Activated naive CD4-positive, alpha-beta T cell treated with anti-CD3 and anti-CD28 coated beads for 36 hours (primary cell): ENCODE results near the gene PALLD. TPM values are rescaled to one million over a fixed set of nuclear protein-coding genes. Genes with fewer than 3 reads are reported as not detected.

Experiments
- CTCF ChIA-PET: fragments of 350-600 bp; sonication (Branson Sonifier 250); formaldehyde crosslinking; loops from one replicate; lab custom pipeline; 2021; ENCODE audit warnings: antibody characterized with exemption; lab: Charles Lee
- DNase-seq: peaks from one replicate; pipeline ENCODE4 v3.0.0-alpha.2; 2020
- H3K27ac Mint-ChIP-seq: one replicate; pipeline ENCODE4 v1.8.0; 2021; ENCODE audit warnings: mild to moderate bottlenecking, mixed read lengths
- H3K27me3 Mint-ChIP-seq: one replicate; pipeline ENCODE4 v1.8.0; 2021; ENCODE audit warnings: low read depth, mixed read lengths
- H3K36me3 Mint-ChIP-seq: one replicate; pipeline ENCODE4 v1.8.0; 2021; ENCODE audit warnings: low read depth, mixed read lengths
- H3K4me1 Mint-ChIP-seq: one replicate; pipeline ENCODE4 v1.8.0; 2021; ENCODE audit warnings: low read depth, mixed read lengths
- H3K4me3 Mint-ChIP-seq: one replicate; pipeline ENCODE4 v1.8.0; 2021; ENCODE audit warnings: mild to moderate bottlenecking, moderate library complexity, mixed read lengths
- H3K9me3 Mint-ChIP-seq: one replicate; pipeline ENCODE4 v1.8.0; 2021; ENCODE audit warnings: mixed read lengths
- intact Hi-C: fragments of 100-400 bp; cut with micrococcal nuclease; formaldehyde crosslinking; loops from one replicate; pipeline ENCODE4 v1.15.1; 2023
- total RNA-seq, 2 experiments: library from RNA; stranded (reverse); gene quantifications; one replicate each; pipeline ENCODE4 v1.2.3, GENCODE V29; 2021

Gene PALLD
- total RNA-seq, 2 experiments from 2014 or later, result 7.3 to 7.8 TPM

- no peaks in the 10 kb centered on the region for H3K9me3 Mint-ChIP-seq
- peaks cover 6% of the 10 kb centered on the region for H3K4me1 Mint-ChIP-seq
- CTCF ChIA-PET, result no interaction called here
- H3K27ac Mint-ChIP-seq, result no peak overlapping the region
- H3K27me3 Mint-ChIP-seq, result peaks cover 56% of the 10 kb centered on the region
- DNase-seq, result no peak
- intact Hi-C loops, result no loop called here
- H3K4me3 Mint-ChIP-seq, result no peak overlapping the region
- peaks cover 2% of the 10 kb centered on the region for H3K36me3 Mint-ChIP-seq
Observed at GRCh38 chr4:168880072-168880675, 383.3 kb downstream of the PALLD start.

- Mint-ChIP-seq H3K4me3 (no peak overlapping the region), H3K4me1 (peaks cover 6% of the 10 kb centered on the region), H3K27ac (no peak overlapping the region), H3K36me3 (peaks cover 2% of the 10 kb centered on the region), H3K27me3 (peaks cover 48% of the 10 kb centered on the region), H3K9me3 (no peaks in the 10 kb centered on the region)
- CTCF ChIA-PET, result no interaction called here
- DNase-seq, result no peak
- intact Hi-C loops, result no loop called here
Observed at GRCh38 chr4:168880811-168881595, 384.2 kb downstream of the PALLD start.

DNA sequence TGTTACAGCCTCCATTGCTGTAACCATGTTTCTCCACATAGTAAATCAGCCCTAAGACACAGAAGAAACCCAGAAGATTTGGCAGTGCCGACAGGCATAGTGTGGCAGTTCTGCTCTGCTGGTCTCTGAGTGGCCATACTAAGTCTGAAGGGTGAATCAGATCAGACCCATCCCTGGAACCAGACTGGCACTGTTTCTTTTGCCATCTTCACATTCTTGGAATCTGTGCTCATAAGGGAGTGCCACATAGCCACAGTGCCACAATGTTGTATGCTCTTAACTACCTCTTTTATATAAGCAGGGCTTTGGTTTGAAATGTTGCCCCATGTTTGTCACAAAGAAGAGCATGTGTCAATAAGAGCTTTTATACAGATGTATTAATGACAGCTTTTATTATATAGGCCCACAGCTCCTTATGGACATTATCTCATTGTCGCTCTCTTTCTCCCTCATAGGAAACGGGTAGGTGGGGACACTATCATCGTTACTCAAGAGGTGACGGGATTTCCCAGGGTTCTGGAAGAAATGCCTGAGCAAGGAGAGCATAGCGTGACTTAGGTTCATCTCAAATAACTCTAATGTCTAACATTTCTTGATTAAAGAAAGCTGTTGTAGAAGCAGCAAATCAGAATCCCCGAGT, 385.0 kb downstream of the PALLD start:
- H3K27ac Mint-ChIP-seq, result no peak overlapping the region
- no peak overlapping the region for H3K4me3 Mint-ChIP-seq
- H3K36me3 Mint-ChIP-seq, result peaks cover 2% of the 10 kb centered on the region
- H3K27me3 Mint-ChIP-seq, result peaks cover 40% of the 10 kb centered on the region
- peaks cover 6% of the 10 kb centered on the region for H3K4me1 Mint-ChIP-seq
- intact Hi-C loops, result no loop called here
- DNase-seq, result no peak
- H3K9me3 Mint-ChIP-seq, result no peaks in the 10 kb centered on the region
- CTCF ChIA-PET, result no interaction called here

DNA sequence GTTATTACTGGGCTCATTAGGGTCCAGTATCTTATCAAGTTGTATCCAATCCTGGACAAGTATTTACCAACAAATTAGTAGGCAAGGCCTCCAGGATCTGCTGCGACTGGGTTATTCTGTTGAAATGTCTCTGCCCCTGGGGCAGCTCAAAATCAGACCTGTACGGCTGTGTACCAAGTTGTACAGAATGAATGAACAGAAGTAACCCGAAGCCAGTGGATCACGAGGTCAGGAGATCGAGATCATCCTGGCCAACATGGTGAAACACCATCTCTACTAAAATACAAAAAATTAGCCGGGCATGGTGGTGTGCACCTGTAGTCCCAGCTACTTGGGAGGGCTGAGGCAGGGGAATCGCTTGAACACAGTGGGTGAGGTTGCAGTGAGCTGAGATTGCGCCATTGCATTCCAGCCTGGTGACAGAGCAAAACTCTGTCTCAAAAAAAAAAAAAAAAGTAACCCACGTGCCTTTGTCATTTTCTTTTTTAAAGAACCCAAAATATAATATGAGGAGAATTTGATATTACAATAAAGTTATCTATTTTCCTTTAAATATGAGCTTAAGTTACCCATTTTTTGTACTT, 385.9 kb downstream of the PALLD start:
- CTCF ChIA-PET, result interaction anchor here (0.6 to 0.7 kb wide), 2 partner anchors 329 to 686 kb away, joined by 3 to 6 read pairs; no protein-coding TSS in a partner anchor
- intact Hi-C loops, result no loop called here
- no peaks in the 10 kb centered on the region for H3K9me3 Mint-ChIP-seq
- no peak for DNase-seq
- no peak overlapping the region for H3K27ac Mint-ChIP-seq
- H3K36me3 Mint-ChIP-seq, result peaks cover 2% of the 10 kb centered on the region
- H3K27me3 Mint-ChIP-seq, result peaks cover 33% of the 10 kb centered on the region
- peaks cover 6% of the 10 kb centered on the region for H3K4me1 Mint-ChIP-seq
- no peak overlapping the region for H3K4me3 Mint-ChIP-seq

DNA sequence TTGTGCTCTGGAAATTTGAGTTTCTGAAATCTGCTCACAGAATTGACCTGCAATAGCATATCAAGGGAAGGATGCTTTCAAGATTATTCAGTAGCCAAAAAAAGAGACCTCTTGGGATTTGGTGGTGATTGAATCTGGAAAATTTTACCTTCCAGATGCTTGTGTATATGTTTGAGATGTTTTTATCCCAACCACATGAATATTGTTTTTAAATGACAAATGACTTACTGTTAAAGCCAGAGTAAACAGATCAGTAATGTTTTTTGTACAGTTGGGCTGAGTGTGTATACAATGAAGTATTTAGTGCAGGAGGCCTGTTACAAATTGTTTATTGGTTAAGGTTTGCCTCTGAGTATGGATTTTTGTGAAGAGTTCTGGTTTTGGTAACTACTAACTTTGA, 386.7 kb downstream of the PALLD start:
- Mint-ChIP-seq H3K27ac (no peak overlapping the region), H3K4me3 (no peak overlapping the region), H3K9me3 (no peaks in the 10 kb centered on the region), H3K4me1 (peaks cover 2% of the 10 kb centered on the region), H3K36me3 (no peaks in the 10 kb centered on the region), H3K27me3 (peaks cover 29% of the 10 kb centered on the region)
- CTCF ChIA-PET, result interaction anchor here (0.6 to 0.7 kb wide), 2 partner anchors 328 to 685 kb away, joined by 3 to 6 read pairs; no protein-coding TSS in a partner anchor
- DNase-seq, result no peak
- intact Hi-C loops, result no loop called here

DNA sequence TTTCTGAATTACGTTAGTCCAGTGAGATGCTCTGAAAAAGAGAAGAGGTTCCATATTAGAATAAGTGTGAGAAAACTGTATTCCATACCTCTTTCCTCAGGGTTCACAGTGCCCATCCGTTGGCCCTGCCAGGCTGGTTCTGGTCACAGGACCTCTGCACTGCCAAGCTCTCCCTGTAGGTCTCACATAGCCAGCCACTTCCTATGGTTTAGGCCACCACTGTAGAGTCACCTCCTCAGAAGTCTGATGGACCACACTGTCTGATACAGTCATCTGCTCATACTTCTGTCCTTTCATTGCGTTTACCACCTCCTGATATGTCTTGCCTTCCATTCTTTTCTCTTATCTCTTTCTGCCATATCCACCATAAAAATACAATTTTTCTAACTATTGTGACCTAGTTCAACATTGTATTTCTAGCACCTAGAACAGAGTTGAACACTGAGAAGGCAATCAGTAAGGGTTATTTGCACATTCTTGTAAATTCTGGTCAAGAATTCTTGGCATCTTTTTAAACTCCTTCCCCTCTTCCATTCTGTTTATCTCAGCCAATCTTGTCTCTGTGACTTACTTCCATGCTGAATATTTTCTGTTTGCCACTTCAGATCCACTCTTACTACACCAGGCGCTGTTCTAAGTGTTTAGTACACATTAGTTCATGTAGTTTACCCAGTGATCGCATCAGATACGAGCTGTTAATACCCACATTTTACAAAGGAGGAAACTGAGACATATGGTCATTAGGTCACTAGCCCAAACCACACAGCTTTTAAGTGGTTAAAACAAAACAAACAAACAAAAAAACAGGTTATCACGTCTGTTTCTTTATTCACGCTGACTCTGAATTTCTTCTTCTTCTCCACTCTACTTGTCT, 387.6 kb downstream of the PALLD start:
- no peaks in the 10 kb centered on the region for H3K36me3 Mint-ChIP-seq
- DNase-seq, result no peak
- CTCF ChIA-PET, result no interaction called here

DNA sequence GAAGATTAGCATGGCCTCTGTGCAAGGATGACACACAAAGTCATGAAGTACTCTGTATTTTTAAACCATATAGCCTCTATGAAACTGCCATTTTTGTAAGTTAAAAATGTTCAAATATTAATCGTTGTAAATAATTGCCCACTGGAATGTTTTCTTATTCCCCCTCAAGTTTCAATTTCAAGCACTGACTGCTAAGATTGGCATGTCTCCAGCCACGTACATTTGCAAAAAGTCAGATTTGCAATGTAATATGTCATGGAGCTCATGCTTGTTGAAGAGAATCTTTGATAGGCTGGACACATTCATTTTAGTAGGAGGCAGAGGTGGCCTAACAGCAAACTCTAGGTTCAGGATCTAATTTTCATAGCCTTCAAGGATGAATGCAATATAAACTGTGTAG, 388.5 kb downstream of the PALLD start:
- Mint-ChIP-seq H3K27ac (no peak overlapping the region), H3K36me3 (no peaks in the 10 kb centered on the region), H3K9me3 (no peaks in the 10 kb centered on the region), H3K4me1 (no peaks in the 10 kb centered on the region), H3K4me3 (no peak overlapping the region), H3K27me3 (peaks cover 14% of the 10 kb centered on the region)
- CTCF ChIA-PET, result no interaction called here
- DNase-seq, result no peak
- intact Hi-C loops, result no loop called here

More for the DNA sequence above, 387.6 kb downstream of the PALLD start:
- no peak overlapping the region for H3K27ac Mint-ChIP-seq
- H3K4me1 Mint-ChIP-seq, result no peaks in the 10 kb centered on the region
- H3K27me3 Mint-ChIP-seq, result peaks cover 22% of the 10 kb centered on the region
- H3K4me3 Mint-ChIP-seq, result no peak overlapping the region
- H3K9me3 Mint-ChIP-seq, result no peaks in the 10 kb centered on the region
- intact Hi-C loops, result no loop called here

- intact Hi-C loops, result no loop called here
- Mint-ChIP-seq H3K36me3 (no peaks in the 10 kb centered on the region), H3K4me1 (no peaks in the 10 kb centered on the region), H3K27ac (no peak overlapping the region), H3K9me3 (no peaks in the 10 kb centered on the region), H3K27me3 (peaks cover 8% of the 10 kb centered on the region), H3K4me3 (no peak overlapping the region)
- CTCF ChIA-PET, result no interaction called here
- DNase-seq, result no peak
Observed at GRCh38 chr4:168886351-168886750, 389.5 kb downstream of the PALLD start.

- no peaks in the 10 kb centered on the region for H3K36me3 Mint-ChIP-seq
- H3K27ac Mint-ChIP-seq, result no peak overlapping the region
- intact Hi-C loops, result no loop called here
- no peaks in the 10 kb centered on the region for H3K27me3 Mint-ChIP-seq
- H3K9me3 Mint-ChIP-seq, result no peaks in the 10 kb centered on the region
- CTCF ChIA-PET, result no interaction called here
- H3K4me1 Mint-ChIP-seq, result no peaks in the 10 kb centered on the region
- no peak overlapping the region for H3K4me3 Mint-ChIP-seq
- no peak for DNase-seq
Observed at GRCh38 chr4:168887809-168888208, 391.0 kb downstream of the PALLD start.

GRCh38 chr4:168888715-168889215, 391.9 kb downstream of the PALLD start:
- no peak for DNase-seq
- H3K27ac Mint-ChIP-seq, result no peak overlapping the region
- intact Hi-C loops, result no loop called here
- H3K9me3 Mint-ChIP-seq, result no peaks in the 10 kb centered on the region
- CTCF ChIA-PET, result no interaction called here
- H3K4me1 Mint-ChIP-seq, result no peaks in the 10 kb centered on the region
- H3K36me3 Mint-ChIP-seq, result no peaks in the 10 kb centered on the region
- no peak overlapping the region for H3K4me3 Mint-ChIP-seq
- H3K27me3 Mint-ChIP-seq, result no peaks in the 10 kb centered on the region

- no peaks in the 10 kb centered on the region for H3K4me1 Mint-ChIP-seq
- intact Hi-C loops, result no loop called here
- no peak for DNase-seq
- no peak overlapping the region for H3K4me3 Mint-ChIP-seq
- no peaks in the 10 kb centered on the region for H3K9me3 Mint-ChIP-seq
- CTCF ChIA-PET, result no interaction called here
- H3K27ac Mint-ChIP-seq, result no peak overlapping the region
- peaks cover 4% of the 10 kb centered on the region for H3K36me3 Mint-ChIP-seq
- no peaks in the 10 kb centered on the region for H3K27me3 Mint-ChIP-seq
Observed at GRCh38 chr4:168891086-168891485, 394.2 kb downstream of the PALLD start.
